Measurements from ENCODE around the gene PPM1G. TPM values are rescaled to one million over a fixed set of nuclear protein-coding genes. Genes with fewer than 3 reads are reported as not detected.

The PPM1G gene
- polyA plus RNA-seq, 1 donor (not counting 4 experiments of a cell fraction or from before 2014, with no cell fraction given): 55.5 TPM

DNA sequence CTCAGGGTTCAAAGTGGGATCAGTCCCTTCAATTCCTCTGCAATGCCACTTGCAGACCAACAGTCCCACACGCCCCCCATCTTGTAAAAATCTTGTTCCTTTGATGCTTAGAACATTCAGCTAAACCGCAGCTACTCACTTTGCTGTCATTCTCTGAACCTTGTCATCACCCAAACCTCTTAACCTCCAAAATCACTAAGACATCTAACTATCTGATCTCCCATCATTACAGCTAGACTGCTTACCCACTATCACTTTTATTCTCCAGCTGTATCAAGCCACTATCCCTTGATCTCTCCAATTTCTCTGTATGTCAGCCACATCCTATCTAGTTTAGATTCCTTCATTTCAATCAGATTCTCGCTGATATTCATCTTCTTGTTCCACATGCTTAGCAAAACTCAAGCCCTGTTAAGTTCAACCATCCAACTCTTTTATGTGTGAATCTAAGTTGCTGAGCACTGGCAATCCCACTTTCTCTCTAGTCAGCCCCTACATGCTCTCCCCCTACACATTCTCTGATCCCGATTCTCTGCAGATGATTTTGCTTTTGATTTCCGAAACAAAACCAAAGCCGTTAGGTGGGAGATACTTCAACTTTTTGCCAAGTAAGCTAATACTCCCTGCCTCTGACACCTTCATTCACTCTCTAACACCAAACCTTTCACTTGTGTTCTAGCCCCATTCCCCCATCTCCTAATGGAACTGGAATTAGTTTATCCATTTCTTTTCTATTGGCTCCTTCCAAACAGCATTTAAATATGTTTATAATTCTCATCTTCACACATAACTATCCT is 57.4 kb downstream of the PPM1G start:
- H4K20me1 ChIP-seq (ENCODE audit: control insufficient read depth, extremely low read depth, insufficient read depth, low read length): no peaks in the 10 kb centered on the region
- FAIRE-seq: no peak

DNA sequence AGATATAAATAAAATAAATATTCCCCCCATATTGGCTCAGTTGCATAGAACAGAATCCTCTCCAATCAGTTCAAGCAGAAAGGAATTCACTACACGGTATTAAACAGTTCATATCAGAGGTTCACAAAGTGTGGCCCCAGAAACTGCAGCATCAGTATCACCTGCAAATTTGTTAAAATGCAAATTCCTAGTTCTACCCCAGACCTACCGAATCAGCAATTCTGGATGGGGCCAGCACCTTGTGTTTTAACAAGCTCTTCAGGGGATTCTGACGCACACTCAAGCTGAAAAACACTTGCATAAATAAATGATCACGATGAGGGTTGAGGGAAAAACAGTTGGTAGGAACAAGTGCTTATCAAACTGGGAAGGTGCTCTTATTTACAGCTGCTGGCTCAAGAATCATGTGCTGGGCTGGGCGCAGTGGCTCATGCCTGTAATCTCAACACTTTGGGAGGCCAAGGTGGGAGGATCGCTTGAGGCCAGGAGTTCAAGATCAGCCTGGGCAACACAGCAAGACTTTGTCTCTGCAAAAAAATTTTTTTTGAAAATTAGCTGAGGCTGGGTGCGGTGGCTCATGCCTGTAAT is 59.2 kb downstream of the PPM1G start:
- Histone ChIP-seq H3K9me1 (ENCODE audit: control insufficient read depth, extremely low read depth, insufficient read depth, low read length) (no peaks in the 10 kb centered on the region), H3K9me3 (ENCODE audit: control insufficient read depth, low read depth, low read length) (no peaks in the 10 kb centered on the region), H3K9ac (ENCODE audit: control insufficient read depth, extremely low read depth, insufficient read depth, low read length) (no peak overlapping the region), H3K4me1 (ENCODE audit: control insufficient read depth, extremely low read depth, insufficient read depth, low read length) (peaks cover 6% of the 10 kb centered on the region), H4K20me1 (ENCODE audit: control insufficient read depth, extremely low read depth, insufficient read depth, low read length) (no peaks in the 10 kb centered on the region), H2AFZ (ENCODE audit: control insufficient read depth, low read length) (no peak overlapping the region), H3K27me3 (ENCODE audit: control insufficient read depth, extremely low read depth, insufficient read depth, low read length) (no peaks in the 10 kb centered on the region), H3K36me3 (ENCODE audit: control insufficient read depth in 2 of 2, extremely low read depth in 1 of 2, insufficient read depth in 2 of 2, low read length in 2 of 2) (peaks cover 0 to 5% of the 10 kb centered on the region in 2 experiments), H3K4me3 (ENCODE audit: control insufficient read depth in 2 of 3, extremely low read depth in 1 of 3, insufficient read depth in 2 of 3, low read depth in 1 of 3, low read length in 3 of 3) (no peak overlapping the region), H3K27ac (ENCODE audit: control insufficient read depth, insufficient read depth, low read length) (no peak overlapping the region), H3K79me2 (ENCODE audit: control insufficient read depth, insufficient read depth, low read length) (peaks cover 91% of the 10 kb centered on the region), H3K4me2 (ENCODE audit: control insufficient read depth, extremely low read depth, insufficient read depth, low read depth, low read length) (no peak overlapping the region)
- DNase-seq (ENCODE audit: low read depth, low spot score): no peak
- no peak for FAIRE-seq
- no peak for TF ChIP-seq EZH2 (IDR thresholded peaks at IDR 0.05; ENCODE audit: low read length)
- TF ChIP-seq, protein P1, sequence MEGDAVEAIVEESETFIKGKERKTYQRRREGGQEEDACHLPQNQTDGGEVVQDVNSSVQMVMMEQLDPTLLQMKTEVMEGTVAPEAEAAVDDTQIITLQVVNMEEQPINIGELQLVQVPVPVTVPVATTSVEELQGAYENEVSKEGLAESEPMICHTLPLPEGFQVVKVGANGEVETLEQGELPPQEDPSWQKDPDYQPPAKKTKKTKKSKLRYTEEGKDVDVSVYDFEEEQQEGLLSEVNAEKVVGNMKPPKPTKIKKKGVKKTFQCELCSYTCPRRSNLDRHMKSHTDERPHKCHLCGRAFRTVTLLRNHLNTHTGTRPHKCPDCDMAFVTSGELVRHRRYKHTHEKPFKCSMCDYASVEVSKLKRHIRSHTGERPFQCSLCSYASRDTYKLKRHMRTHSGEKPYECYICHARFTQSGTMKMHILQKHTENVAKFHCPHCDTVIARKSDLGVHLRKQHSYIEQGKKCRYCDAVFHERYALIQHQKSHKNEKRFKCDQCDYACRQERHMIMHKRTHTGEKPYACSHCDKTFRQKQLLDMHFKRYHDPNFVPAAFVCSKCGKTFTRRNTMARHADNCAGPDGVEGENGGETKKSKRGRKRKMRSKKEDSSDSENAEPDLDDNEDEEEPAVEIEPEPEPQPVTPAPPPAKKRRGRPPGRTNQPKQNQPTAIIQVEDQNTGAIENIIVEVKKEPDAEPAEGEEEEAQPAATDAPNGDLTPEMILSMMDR (optimal IDR thresholded peaks at IDR 0.05 in 1 of 3, IDR thresholded peaks at IDR 0.05 in 1 of 3, conservative IDR thresholded peaks at IDR 0.05 in 1 of 3; ENCODE audit: extremely low read depth in 1 of 3, insufficient read depth in 2 of 3, low read length in 3 of 3): no peak
- dilution Hi-C loops (cut with MboI; ENCODE audit: extremely low pct_ligation_motif_present, low sequenced_read_pairs): no loop called here

More for the DNA sequence above, 57.4 kb downstream of the PPM1G start:
- Histone ChIP-seq H3K79me2 (ENCODE audit: control insufficient read depth, insufficient read depth, low read length) (peaks cover 86% of the 10 kb centered on the region), H3K9me1 (ENCODE audit: control insufficient read depth, extremely low read depth, insufficient read depth, low read length) (no peaks in the 10 kb centered on the region), H3K9ac (ENCODE audit: control insufficient read depth, extremely low read depth, insufficient read depth, low read length) (no peak overlapping the region), H3K4me1 (ENCODE audit: control insufficient read depth, extremely low read depth, insufficient read depth, low read length) (peaks cover 12% of the 10 kb centered on the region), H2AFZ (ENCODE audit: control insufficient read depth, low read length) (no peak overlapping the region), H3K27ac (ENCODE audit: control insufficient read depth, insufficient read depth, low read length) (no peak overlapping the region), H3K9me3 (ENCODE audit: control insufficient read depth, low read depth, low read length) (no peaks in the 10 kb centered on the region), H3K4me2 (ENCODE audit: control insufficient read depth, extremely low read depth, insufficient read depth, low read depth, low read length) (no peak overlapping the region), H3K36me3 (ENCODE audit: control insufficient read depth in 2 of 2, extremely low read depth in 1 of 2, insufficient read depth in 2 of 2, low read length in 2 of 2) (peaks cover 0 to 5% of the 10 kb centered on the region in 2 experiments), H3K4me3 (ENCODE audit: control insufficient read depth in 2 of 3, extremely low read depth in 1 of 3, insufficient read depth in 2 of 3, low read depth in 1 of 3, low read length in 3 of 3) (no peak overlapping the region), H3K27me3 (ENCODE audit: control insufficient read depth, extremely low read depth, insufficient read depth, low read length) (no peaks in the 10 kb centered on the region)
- dilution Hi-C loops (cut with MboI; ENCODE audit: extremely low pct_ligation_motif_present, low sequenced_read_pairs): no loop called here
- no peak for TF ChIP-seq EZH2 (IDR thresholded peaks at IDR 0.05; ENCODE audit: low read length)
- TF ChIP-seq, protein P1 (optimal IDR thresholded peaks at IDR 0.05 in 1 of 3, IDR thresholded peaks at IDR 0.05 in 1 of 3, conservative IDR thresholded peaks at IDR 0.05 in 1 of 3; ENCODE audit: extremely low read depth in 1 of 3, insufficient read depth in 2 of 3, low read length in 3 of 3): no peak
- no peak for DNase-seq (ENCODE audit: low read depth, low spot score)

All from keratinocyte (primary cell).